Prostate gland (tissue), 2 donors: ENCODE results near the gene PPIG.
"Not testable (repeated sequence)": the region's sequence is repeated elsewhere in the genome, so short reads cannot be mapped to it uniquely, and the experiment has no call there.

Experiments
- CTCF ChIP-seq, 4 experiments: fragments of 200-600 bp in 2 of 4; fragments of 450-650 bp in 2 of 4; sonication (generic) in 2 of 4; IDR thresholded peaks; 1 replicate in 3 of 4; 2 replicates in 1 of 4; pipeline ENCODE4 v1.5.1; 2016 to 2019; ENCODE audit warnings: antibody characterized with exemption in 4 of 4, mild to moderate bottlenecking in 2 of 4, moderate library complexity in 2 of 4
- POLR2A ChIP-seq: fragments of 450-650 bp; IDR thresholded peaks from one replicate; pipeline ENCODE4 v1.6.1; 2016; ENCODE audit warnings: antibody characterized with exemption, mild to moderate bottlenecking
- POLR2AphosphoS5 ChIP-seq: sonication (generic); formaldehyde crosslinking; IDR thresholded peaks from one replicate; pipeline ENCODE4 v1.6.1; 2017; ENCODE audit warnings: antibody characterized with exemption

GRCh38 chr2:169539460-169539859, 44.7 kb upstream of the PPIG start:
- TF ChIP-seq CTCF (IDR thresholded peaks at IDR 0.05); POLR2A; POLR2AphosphoS5: not testable (repeated sequence)
